Heart right ventricle (tissue), 16 donors: ENCODE data around the gene CAMKK2. TPM values are rescaled to one million over a fixed set of nuclear protein-coding genes. Genes with fewer than 3 reads are reported as not detected.
"Not testable (repeated sequence)": the region's sequence is repeated elsewhere in the genome, so short reads cannot be mapped to it uniquely, and the experiment has no call there.

ENCODE experiments used
- ATAC-seq, 8 donors: fragments of 200-7000 bp; cut with Tn5 transposase; one replicate each; pipeline ENCODE4 v1.9.1; 2020; ENCODE audit warnings: mild to moderate bottlenecking in 8 of 8, moderate library complexity in 8 of 8, moderate number of reproducible peaks in 1 of 8
- DNase-seq, 2 donors: peaks; one replicate each; pipeline ENCODE4 v3.0.0-alpha.2; 2020
- H3K27ac ChIP-seq, 10 donors: fragments of 200-600 bp; sonication (generic) in 2 of 10; one replicate each; pipeline versions ENCODE4 v1.5.0 to v1.8.0; 2020 to 2022; ENCODE audit warnings: mild to moderate bottlenecking in 3 of 10
- H3K27me3 ChIP-seq, 7 donors: fragments of 200-600 bp; one replicate each; pipeline ENCODE4 v1.8.0; 2021 to 2022; ENCODE audit warnings: mild to moderate bottlenecking in 2 of 7
- H3K36me3 ChIP-seq, 9 donors: fragments of 200-600 bp; sonication (generic) in 1 of 9; one replicate each; pipeline versions ENCODE4 v1.5.0 to v1.8.0; 2020 to 2022; ENCODE audit warnings: mild to moderate bottlenecking in 2 of 9
- H3K4me1 ChIP-seq, 9 donors: fragments of 200-600 bp; sonication (generic) in 1 of 9; one replicate each; pipeline versions ENCODE4 v1.5.0 to v1.8.0; 2020 to 2022; ENCODE audit warnings: mild to moderate bottlenecking in 4 of 9
- H3K4me3 ChIP-seq, 10 donors: fragments of 200-600 bp; sonication (generic) in 2 of 10; one replicate each; pipeline versions ENCODE4 v1.5.0 to v1.8.0; 2020 to 2022; ENCODE audit warnings: mild to moderate bottlenecking in 7 of 10, moderate library complexity in 2 of 10
- H3K9me3 ChIP-seq, 11 donors: fragments of 200-600 bp in 10 of 11; sonication (generic) in 2 of 11; one replicate each; pipeline versions ENCODE4 v1.5.0 to v1.8.0; 2013 to 2022; ENCODE audit warnings: mild to moderate bottlenecking in 2 of 11, control low read depth in 1 of 11, moderate library complexity in 1 of 11
- WGBS, 2 donors: extraction: QIAGEN DNeasy Blood & Tissue Kit; methylation state at CpG; one replicate each; pipeline ENCODE4 v1.1.7; 2013; ENCODE audit warnings: inconsistent platforms in 1 of 2; 5-methylcytosine and 5-hydroxymethylcytosine counted together
- intact Hi-C, 10 donors: fragments of 100-400 bp; cut with DNase I; formaldehyde crosslinking; loops; one replicate each; pipeline versions ENCODE4 v1.11.1 to v1.14.2; 2022
- polyA plus RNA-seq, 2 donors: library from polyadenylated mRNA; stranded (reverse); fragments of 200-250 nt; gene quantifications; one replicate each; pipeline ENCODE4 v1.2.3, GENCODE V29; 2013
- total RNA-seq, 10 donors: library from RNA; stranded (reverse); fragmentation: NEBNext Ultra II Directional in 3 of 10; extraction: Animal tissue kit (Norgen Biotek cat#: 25700) in 3 of 10; gene quantifications; one replicate each; pipeline versions ENCODE4 v1.2.1 to v1.2.4, GENCODE V29; 2021 to 2023
- TF ChIP-seq, protein P1 (sequence below), 9 donors: fragments of 200-600 bp; sonication (generic) in 2 of 9; IDR thresholded peaks; one replicate each; pipeline versions ENCODE4 v1.5.0 to v1.8.0; 2021 to 2022; ENCODE audit warnings: antibody characterized with exemption in 9 of 9, mild to moderate bottlenecking in 5 of 9, moderate library complexity in 1 of 9
- donor health status: Arrhythmogenic right ventricular cardiomyopathy.
- donor health status: ischemic (EF 13 %, LVEDD 7.1; RV severe dilation, severe dysfunction).
- donor health status: healthy with polysubstance abuse.
- donor health status: DM: no; HTN: yes; CAD: no.
- donor health status: DM: no; HTN: no; CAD: no.
- donor health status: ischemic (EF 25% LVEDD 6.9; RV normal size, moderate dysfunction).
- donor health status: ischemic (EF 25% LVEDD 5.7; RV mildly dilated, moderate dysfunction).
- donor health status: healthy.
- donor health status: DM: yes; HTN: yes; CAD: no.
- donor health status: Ischemic cardiomyopathy.
- donor health status: ischemic (EF 35%, LVEDD 5.7; RV mildly dilated, moderate dysfunction).
- donor health status: nonischemic (EF 11% LVEDD 7.7; RV severe dilation, severe dysfunction).
- donor health status: DM: yes; HTN: yes; CAD: no.
- donor health status: PGD.
- donor health status: ischemic (EF 29% LVEDD 5.4; RV normal size, mild dysfunction).
- donor health status: nonischemic (EF 23%, LVEDD 6.1; RV moderate dilation, normal function).

CAMKK2 gene
- total and polyA plus RNA-seq, 12 donors: 10.8 to 19.3 (median 15.8) TPM

DNA sequence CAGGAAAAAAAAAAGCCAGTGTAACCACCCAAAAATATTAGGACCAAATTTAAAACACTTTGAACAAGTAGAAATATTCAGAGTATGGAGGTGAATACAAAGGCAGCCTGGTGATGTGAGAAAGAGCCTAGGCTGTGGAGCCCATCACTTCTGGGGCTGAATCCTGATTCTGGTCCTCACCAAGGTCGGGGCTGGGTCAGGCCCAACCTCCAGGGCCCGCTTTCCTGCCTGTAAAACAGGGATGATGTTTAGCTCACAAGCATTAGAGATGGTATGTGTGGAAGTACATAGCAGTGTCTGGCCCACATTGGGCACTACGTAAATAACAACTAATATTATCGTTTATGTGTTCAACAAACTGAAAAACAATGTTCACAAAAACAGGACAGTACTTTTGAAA, 7.8 kb upstream of the CAMKK2 start:
- no peak for DNase-seq
- no peak for ATAC-seq
- Histone ChIP-seq H3K27me3 (no peaks in the 10 kb centered on the region), H3K36me3 (peaks cover 0 to 27% (median 10%) of the 10 kb centered on the region in 9 donors), H3K4me3 (no peak overlapping the region), H3K27ac (no peak overlapping the region), H3K9me3 (no peaks in the 10 kb centered on the region), H3K4me1 (peaks cover 0 to 6% (median 0%) of the 10 kb centered on the region in 9 donors)
- WGBS, 2 donors: 82 to 96% methylated on average over 4 of the region's 4 CpGs
- TF ChIP-seq, protein P1, sequence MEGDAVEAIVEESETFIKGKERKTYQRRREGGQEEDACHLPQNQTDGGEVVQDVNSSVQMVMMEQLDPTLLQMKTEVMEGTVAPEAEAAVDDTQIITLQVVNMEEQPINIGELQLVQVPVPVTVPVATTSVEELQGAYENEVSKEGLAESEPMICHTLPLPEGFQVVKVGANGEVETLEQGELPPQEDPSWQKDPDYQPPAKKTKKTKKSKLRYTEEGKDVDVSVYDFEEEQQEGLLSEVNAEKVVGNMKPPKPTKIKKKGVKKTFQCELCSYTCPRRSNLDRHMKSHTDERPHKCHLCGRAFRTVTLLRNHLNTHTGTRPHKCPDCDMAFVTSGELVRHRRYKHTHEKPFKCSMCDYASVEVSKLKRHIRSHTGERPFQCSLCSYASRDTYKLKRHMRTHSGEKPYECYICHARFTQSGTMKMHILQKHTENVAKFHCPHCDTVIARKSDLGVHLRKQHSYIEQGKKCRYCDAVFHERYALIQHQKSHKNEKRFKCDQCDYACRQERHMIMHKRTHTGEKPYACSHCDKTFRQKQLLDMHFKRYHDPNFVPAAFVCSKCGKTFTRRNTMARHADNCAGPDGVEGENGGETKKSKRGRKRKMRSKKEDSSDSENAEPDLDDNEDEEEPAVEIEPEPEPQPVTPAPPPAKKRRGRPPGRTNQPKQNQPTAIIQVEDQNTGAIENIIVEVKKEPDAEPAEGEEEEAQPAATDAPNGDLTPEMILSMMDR (IDR thresholded peaks at IDR 0.05): no peak
- intact Hi-C loops: no loop called here

DNA sequence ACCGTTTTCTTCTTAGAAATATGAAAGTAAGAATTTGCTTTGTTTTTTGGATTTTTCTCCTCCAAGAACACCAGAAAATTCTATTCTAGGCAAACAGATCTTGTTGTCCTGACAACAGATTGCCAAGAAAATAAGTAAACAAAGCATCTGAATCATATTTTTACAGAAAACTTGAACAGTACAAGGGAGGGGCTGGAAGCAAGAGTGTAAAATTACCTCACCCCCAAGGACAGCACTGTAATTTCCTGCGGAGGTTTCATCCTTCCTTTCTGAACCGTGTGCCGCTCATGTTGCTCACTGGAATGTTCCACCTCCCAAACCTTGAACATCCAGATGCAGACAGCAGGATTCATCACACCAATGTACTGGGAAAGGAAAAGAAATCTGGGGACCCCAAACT, 5.4 kb upstream of the CAMKK2 start:
- Histone ChIP-seq H3K9me3 (no peaks in the 10 kb centered on the region), H3K27me3 (no peaks in the 10 kb centered on the region), H3K4me3 (no peak overlapping the region), H3K27ac (peak overlapping the region in 1 of 10 donors; percentile 17), H3K36me3 (peaks cover 0 to 3% (median 0%) of the 10 kb centered on the region in 9 donors), H3K4me1 (peaks cover 0 to 18% (median 7%) of the 10 kb centered on the region in 9 donors)
- ATAC-seq (no peak), DNase-seq (no peak)
- WGBS, 2 donors: 53 to 56% methylated on average over 4 of the region's 4 CpGs
- intact Hi-C loops: no loop called here
- TF ChIP-seq, protein P1 (IDR thresholded peaks at IDR 0.05): no peak

- ATAC-seq: no peak
These were observed 3.7 kb upstream of the CAMKK2 start for GRCh38 chr12:121300083-121300819.

DNA sequence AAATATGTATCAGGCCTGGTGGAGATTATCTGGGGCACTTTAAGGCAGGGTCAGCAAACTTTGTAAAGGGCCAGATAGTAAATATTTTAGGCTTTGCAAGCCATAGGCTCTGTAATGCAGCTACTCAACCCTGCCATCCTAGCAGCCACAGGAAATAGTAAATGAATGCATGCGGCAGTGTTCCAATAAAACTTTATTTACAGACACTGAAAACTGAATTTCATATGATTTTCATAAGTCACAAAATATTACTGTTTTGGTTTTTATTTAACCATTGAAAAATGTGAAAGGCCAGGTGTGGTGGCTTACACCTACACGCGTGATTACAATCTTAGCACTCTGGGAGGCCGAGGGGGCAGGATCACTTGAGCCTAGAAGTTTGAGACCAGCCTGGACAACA, 3.2 kb upstream of the CAMKK2 start:
- no peak overlapping the region for H3K27ac ChIP-seq
- no peaks in the 10 kb centered on the region for H3K36me3 ChIP-seq
- ATAC-seq: no peak
- H3K27me3 ChIP-seq: no peaks in the 10 kb centered on the region
- TF ChIP-seq, protein P1 (IDR thresholded peaks at IDR 0.05): no peak
- no peak for DNase-seq
- H3K4me1 ChIP-seq: peaks cover 8 to 25% (median 21%) of the 10 kb centered on the region in 9 donors
- intact Hi-C loops: no loop called here
- no peaks in the 10 kb centered on the region for H3K9me3 ChIP-seq
- 95 to 97% methylated on average over 4 of the region's 4 CpGs for WGBS, 2 donors
- no peak overlapping the region for H3K4me3 ChIP-seq

More at GRCh38 chr12:121300083-121300819, 3.7 kb upstream of the CAMKK2 start:
- no peaks in the 10 kb centered on the region for H3K27me3 ChIP-seq
- intact Hi-C loops: no loop called here
- no peak for DNase-seq
- H3K27ac ChIP-seq: no peak overlapping the region
- H3K9me3 ChIP-seq: no peaks in the 10 kb centered on the region
- WGBS, 2 donors: 83 to 91% methylated on average over 4 of the region's 4 CpGs
- no peaks in the 10 kb centered on the region for H3K36me3 ChIP-seq
- TF ChIP-seq, protein P1 (IDR thresholded peaks at IDR 0.05): no peak
- H3K4me1 ChIP-seq: peaks cover 4 to 19% (median 16%) of the 10 kb centered on the region in 9 donors
- H3K4me3 ChIP-seq: no peak overlapping the region

- H3K36me3 ChIP-seq, intact Hi-C loops, DNase-seq, H3K9me3 ChIP-seq, H3K27ac ChIP-seq, ATAC-seq, H3K27me3 ChIP-seq, H3K4me3 ChIP-seq: not testable (repeated sequence)
- WGBS, 2 donors: 95 to 96% methylated on average over 13 of the region's 13 CpGs
- peaks cover 11 to 36% (median 28%) of the 10 kb centered on the region in 9 donors for H3K4me1 ChIP-seq
These were observed 1.9 kb upstream of the CAMKK2 start for GRCh38 chr12:121298411-121298810.
